Measurements from ENCODE around the gene TSPYL2.

TSPYL2 gene

DNA sequence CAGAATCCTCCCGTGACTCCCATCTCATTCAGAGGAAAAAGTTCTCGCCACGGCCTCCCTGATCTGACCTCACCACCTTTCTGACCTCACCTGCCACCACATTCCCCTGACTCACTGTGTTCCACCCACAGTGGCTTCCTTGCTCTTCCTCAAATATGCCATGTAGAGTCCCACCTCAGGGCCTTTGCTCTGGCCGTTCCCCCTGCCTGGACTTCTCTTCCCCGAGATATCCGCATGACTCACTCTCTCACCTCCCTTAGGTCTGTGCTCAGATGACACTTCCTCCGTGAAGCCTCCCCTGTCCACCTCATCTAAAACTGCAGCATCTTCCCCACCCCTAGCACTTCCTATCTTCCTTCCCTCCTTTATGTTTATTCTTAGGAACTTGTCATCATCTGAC lies 7.2 kb upstream of the TSPYL2 start:
- no peak for ATAC-seq
- TF ChIP-seq ISL1 (CRISPR knock-in tag; IDR thresholded peaks at IDR 0.05) (no peak), ESRRG (CRISPR knock-in tag; IDR thresholded peaks at IDR 0.05) (no peak), RARB (CRISPR knock-in tag; IDR thresholded peaks at IDR 0.05) (no peak), ZFP30 (CRISPR knock-in tag; IDR thresholded peaks at IDR 0.05) (no peak), ZNF70 (CRISPR knock-in tag; IDR thresholded peaks at IDR 0.05) (no peak), ZC3H10 (CRISPR knock-in tag; IDR thresholded peaks at IDR 0.05) (no peak), ZFP3 (CRISPR knock-in tag; IDR thresholded peaks at IDR 0.05) (no peak), TOX (CRISPR knock-in tag; IDR thresholded peaks at IDR 0.05; ENCODE audit: borderline replicate concordance) (no peak), CSDC2 (CRISPR knock-in tag; IDR thresholded peaks at IDR 0.05) (no peak), PPARA (CRISPR knock-in tag; IDR thresholded peaks at IDR 0.05; ENCODE audit: borderline replicate concordance) (no peak), ZNF565 (CRISPR knock-in tag; conservative IDR thresholded peaks at IDR 0.05; ENCODE audit: low read depth) (no peak), ARNTL (CRISPR knock-in tag; IDR thresholded peaks at IDR 0.05; ENCODE audit: borderline replicate concordance, low read depth) (no peak)
- TF ChIP-seq, protein P1, sequence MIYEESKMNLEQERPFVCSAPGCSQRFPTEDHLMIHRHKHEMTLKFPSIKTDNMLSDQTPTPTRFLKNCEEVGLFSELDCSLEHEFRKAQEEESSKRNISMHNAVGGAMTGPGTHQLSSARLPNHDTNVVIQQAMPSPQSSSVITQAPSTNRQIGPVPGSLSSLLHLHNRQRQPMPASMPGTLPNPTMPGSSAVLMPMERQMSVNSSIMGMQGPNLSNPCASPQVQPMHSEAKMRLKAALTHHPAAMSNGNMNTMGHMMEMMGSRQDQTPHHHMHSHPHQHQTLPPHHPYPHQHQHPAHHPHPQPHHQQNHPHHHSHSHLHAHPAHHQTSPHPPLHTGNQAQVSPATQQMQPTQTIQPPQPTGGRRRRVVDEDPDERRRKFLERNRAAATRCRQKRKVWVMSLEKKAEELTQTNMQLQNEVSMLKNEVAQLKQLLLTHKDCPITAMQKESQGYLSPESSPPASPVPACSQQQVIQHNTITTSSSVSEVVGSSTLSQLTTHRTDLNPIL (CRISPR knock-in tag; IDR thresholded peaks at IDR 0.05; ENCODE audit: low read depth) = no peak
- TF ChIP-seq, protein P2, sequence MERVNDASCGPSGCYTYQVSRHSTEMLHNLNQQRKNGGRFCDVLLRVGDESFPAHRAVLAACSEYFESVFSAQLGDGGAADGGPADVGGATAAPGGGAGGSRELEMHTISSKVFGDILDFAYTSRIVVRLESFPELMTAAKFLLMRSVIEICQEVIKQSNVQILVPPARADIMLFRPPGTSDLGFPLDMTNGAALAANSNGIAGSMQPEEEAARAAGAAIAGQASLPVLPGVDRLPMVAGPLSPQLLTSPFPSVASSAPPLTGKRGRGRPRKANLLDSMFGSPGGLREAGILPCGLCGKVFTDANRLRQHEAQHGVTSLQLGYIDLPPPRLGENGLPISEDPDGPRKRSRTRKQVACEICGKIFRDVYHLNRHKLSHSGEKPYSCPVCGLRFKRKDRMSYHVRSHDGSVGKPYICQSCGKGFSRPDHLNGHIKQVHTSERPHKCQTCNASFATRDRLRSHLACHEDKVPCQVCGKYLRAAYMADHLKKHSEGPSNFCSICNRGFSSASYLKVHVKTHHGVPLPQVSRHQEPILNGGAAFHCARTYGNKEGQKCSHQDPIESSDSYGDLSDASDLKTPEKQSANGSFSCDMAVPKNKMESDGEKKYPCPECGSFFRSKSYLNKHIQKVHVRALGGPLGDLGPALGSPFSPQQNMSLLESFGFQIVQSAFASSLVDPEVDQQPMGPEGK (CRISPR knock-in tag; IDR thresholded peaks at IDR 0.05; ENCODE audit: borderline replicate concordance) = no peak
- TF ChIP-seq, protein P3, sequence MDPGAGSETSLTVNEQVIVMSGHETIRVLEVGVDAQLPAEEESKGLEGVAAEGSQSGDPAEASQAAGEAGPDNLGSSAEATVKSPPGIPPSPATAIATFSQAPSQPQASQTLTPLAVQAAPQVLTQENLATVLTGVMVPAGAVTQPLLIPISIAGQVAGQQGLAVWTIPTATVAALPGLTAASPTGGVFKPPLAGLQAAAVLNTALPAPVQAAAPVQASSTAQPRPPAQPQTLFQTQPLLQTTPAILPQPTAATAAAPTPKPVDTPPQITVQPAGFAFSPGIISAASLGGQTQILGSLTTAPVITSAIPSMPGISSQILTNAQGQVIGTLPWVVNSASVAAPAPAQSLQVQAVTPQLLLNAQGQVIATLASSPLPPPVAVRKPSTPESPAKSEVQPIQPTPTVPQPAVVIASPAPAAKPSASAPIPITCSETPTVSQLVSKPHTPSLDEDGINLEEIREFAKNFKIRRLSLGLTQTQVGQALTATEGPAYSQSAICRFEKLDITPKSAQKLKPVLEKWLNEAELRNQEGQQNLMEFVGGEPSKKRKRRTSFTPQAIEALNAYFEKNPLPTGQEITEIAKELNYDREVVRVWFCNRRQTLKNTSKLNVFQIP (CRISPR knock-in tag; IDR thresholded peaks at IDR 0.05; ENCODE audit: borderline replicate concordance, low read depth) = no peak
- TF ChIP-seq, protein P4, sequence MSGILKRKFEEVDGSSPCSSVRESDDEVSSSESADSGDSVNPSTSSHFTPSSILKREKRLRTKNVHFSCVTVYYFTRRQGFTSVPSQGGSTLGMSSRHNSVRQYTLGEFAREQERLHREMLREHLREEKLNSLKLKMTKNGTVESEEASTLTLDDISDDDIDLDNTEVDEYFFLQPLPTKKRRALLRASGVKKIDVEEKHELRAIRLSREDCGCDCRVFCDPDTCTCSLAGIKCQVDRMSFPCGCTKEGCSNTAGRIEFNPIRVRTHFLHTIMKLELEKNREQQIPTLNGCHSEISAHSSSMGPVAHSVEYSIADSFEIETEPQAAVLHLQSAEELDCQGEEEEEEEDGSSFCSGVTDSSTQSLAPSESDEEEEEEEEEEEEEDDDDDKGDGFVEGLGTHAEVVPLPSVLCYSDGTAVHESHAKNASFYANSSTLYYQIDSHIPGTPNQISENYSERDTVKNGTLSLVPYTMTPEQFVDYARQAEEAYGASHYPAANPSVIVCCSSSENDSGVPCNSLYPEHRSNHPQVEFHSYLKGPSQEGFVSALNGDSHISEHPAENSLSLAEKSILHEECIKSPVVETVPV (CRISPR knock-in tag; IDR thresholded peaks at IDR 0.05) = no peak

DNA sequence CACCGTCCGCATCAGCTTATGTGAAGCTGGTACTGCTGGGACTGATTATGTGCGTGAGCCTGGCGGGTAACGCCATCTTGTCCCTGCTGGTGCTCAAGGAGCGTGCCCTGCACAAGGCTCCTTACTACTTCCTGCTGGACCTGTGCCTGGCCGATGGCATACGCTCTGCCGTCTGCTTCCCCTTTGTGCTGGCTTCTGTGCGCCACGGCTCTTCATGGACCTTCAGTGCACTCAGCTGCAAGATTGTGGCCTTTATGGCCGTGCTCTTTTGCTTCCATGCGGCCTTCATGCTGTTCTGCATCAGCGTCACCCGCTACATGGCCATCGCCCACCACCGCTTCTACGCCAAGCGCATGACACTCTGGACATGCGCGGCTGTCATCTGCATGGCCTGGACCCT lies 5.5 kb upstream of the TSPYL2 start:
- TF ChIP-seq, protein P5, sequence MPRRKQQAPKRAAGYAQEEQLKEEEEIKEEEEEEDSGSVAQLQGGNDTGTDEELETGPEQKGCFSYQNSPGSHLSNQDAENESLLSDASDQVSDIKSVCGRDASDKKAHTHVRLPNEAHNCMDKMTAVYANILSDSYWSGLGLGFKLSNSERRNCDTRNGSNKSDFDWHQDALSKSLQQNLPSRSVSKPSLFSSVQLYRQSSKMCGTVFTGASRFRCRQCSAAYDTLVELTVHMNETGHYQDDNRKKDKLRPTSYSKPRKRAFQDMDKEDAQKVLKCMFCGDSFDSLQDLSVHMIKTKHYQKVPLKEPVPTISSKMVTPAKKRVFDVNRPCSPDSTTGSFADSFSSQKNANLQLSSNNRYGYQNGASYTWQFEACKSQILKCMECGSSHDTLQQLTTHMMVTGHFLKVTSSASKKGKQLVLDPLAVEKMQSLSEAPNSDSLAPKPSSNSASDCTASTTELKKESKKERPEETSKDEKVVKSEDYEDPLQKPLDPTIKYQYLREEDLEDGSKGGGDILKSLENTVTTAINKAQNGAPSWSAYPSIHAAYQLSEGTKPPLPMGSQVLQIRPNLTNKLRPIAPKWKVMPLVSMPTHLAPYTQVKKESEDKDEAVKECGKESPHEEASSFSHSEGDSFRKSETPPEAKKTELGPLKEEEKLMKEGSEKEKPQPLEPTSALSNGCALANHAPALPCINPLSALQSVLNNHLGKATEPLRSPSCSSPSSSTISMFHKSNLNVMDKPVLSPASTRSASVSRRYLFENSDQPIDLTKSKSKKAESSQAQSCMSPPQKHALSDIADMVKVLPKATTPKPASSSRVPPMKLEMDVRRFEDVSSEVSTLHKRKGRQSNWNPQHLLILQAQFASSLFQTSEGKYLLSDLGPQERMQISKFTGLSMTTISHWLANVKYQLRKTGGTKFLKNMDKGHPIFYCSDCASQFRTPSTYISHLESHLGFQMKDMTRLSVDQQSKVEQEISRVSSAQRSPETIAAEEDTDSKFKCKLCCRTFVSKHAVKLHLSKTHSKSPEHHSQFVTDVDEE (CRISPR knock-in tag; IDR thresholded peaks at IDR 0.05) = no peak
- no peak for TF ChIP-seq ZFP30 (CRISPR knock-in tag; IDR thresholded peaks at IDR 0.05)
- no peak for TF ChIP-seq BACH2 (CRISPR knock-in tag; IDR thresholded peaks at IDR 0.05; ENCODE audit: borderline replicate concordance)
- no peak for ATAC-seq

DNA sequence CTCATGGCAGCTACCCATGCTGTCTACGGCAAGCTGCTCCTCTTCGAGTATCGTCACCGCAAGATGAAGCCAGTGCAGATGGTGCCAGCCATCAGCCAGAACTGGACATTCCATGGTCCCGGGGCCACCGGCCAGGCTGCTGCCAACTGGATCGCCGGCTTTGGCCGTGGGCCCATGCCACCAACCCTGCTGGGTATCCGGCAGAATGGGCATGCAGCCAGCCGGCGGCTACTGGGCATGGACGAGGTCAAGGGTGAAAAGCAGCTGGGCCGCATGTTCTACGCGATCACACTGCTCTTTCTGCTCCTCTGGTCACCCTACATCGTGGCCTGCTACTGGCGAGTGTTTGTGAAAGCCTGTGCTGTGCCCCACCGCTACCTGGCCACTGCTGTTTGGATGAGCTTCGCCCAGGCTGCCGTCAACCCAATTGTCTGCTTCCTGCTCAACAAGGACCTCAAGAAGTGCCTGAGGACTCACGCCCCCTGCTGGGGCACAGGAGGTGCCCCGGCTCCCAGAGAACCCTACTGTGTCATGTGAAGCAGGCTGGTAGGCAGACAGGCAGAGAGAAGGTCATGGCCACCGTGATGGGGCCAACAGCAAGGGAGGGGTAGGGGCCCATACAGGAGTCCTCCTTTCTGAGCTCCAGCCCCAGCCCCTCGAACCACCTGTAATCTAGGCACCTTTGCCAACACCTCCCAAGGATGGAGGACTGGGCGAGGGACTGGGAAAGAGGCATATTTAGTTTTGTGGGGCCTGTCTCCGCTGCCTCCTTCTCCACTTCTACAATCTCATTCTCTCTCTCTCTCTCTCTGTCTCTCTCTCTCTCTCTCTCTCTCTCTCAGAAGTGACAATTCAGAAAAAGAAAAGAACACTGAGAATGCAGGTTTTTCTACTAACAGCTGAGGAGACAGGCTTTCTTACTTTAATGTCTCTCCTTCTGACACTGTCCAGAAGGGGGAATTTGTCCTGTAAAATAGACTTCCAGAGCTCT lies 4.7 kb upstream of the TSPYL2 start:
- TF ChIP-seq ZFP3 (CRISPR knock-in tag; IDR thresholded peaks at IDR 0.05) (no peak), ZNF565 (CRISPR knock-in tag; conservative IDR thresholded peaks at IDR 0.05; ENCODE audit: low read depth) (no peak), TOX (CRISPR knock-in tag; IDR thresholded peaks at IDR 0.05; ENCODE audit: borderline replicate concordance) (no peak), ESRRG (CRISPR knock-in tag; IDR thresholded peaks at IDR 0.05) (no peak), PPARA (CRISPR knock-in tag; IDR thresholded peaks at IDR 0.05; ENCODE audit: borderline replicate concordance) (no peak), ZFP30 (CRISPR knock-in tag; IDR thresholded peaks at IDR 0.05) (no peak), ZNF8 (CRISPR knock-in tag; IDR thresholded peaks at IDR 0.05) (no peak), OSR1 (CRISPR knock-in tag; IDR thresholded peaks at IDR 0.05) (no peak), RARB (CRISPR knock-in tag; IDR thresholded peaks at IDR 0.05) (no peak)
- TF ChIP-seq, protein P1 (CRISPR knock-in tag; IDR thresholded peaks at IDR 0.05; ENCODE audit: low read depth) = no peak
- TF ChIP-seq, protein P3 (CRISPR knock-in tag; IDR thresholded peaks at IDR 0.05; ENCODE audit: borderline replicate concordance, low read depth) = no peak
- TF ChIP-seq, protein P4 (CRISPR knock-in tag; IDR thresholded peaks at IDR 0.05) = no peak
- ATAC-seq = no peak

Data from SK-N-SH treated with all-trans-retinoic acid at 6 μM for 48 hours (cell line).